Measurements from ENCODE around the gene COX7B2. TPM values are rescaled to one million over a fixed set of nuclear protein-coding genes. Genes with fewer than 3 reads are reported as not detected.

The COX7B2 gene
- total RNA-seq, 1 donor from 2014 or later = not detected

- DNase-seq (no peak), ATAC-seq (no peak)
- intact Hi-C loops (cut with micrococcal nuclease) = no loop called here
Measured at GRCh38 chr4:46793036-46793435, 116.0 kb downstream of the COX7B2 start.

- DNase-seq (no peak), ATAC-seq (no peak)
- intact Hi-C loops (cut with micrococcal nuclease) = no loop called here
Measured at GRCh38 chr4:46781434-46782092, 127.5 kb downstream of the COX7B2 start.

DNA sequence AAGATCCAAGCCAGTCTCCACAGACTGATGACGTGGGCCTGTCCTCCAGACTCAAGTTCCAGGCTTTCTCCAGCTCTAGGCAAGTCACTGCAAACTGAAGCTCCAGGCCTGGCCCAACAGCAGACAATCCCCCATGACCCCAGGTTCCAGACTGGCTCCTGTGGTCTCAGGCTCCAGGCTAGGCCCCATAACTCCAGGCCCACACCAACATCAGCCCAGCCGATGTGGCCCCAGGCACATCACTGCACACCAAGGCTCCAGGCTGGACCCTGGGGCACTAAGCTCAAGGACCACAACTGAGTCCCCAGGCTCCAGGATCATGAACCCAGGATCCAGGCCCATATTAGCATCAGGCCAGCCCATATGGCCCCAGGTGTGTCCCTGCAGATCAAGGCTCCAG, 143.6 kb downstream of the COX7B2 start:
- intact Hi-C loops (cut with micrococcal nuclease) = no loop called here
- DNase-seq = no peak
- no peak for ATAC-seq

DNA sequence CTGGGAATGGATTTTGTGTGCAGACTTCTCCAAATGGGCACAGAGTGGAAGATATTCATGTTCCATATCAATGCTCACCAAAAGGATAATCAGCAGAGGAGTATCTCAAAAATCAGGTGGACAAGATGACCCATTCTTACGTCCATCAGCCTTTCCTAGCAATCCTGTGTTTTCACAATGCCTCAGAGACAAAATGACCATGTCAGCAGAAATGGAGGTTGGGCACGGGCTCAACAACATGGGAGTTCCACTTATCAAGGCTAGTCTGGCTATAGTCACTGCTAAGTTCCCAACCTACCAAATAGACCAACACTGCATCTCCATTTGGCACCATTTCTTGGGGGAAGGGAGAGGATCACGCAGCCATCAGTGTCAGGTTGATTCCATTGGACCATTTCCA, 179.0 kb downstream of the COX7B2 start:
- DNase-seq (no peak), ATAC-seq (no peak)
- intact Hi-C loops (cut with micrococcal nuclease) = no loop called here

- DNase-seq (no peak), ATAC-seq (no peak)
- intact Hi-C loops (cut with micrococcal nuclease) = no loop called here
Measured at GRCh38 chr4:46720055-46720454, 189.0 kb downstream of the COX7B2 start.

DNA sequence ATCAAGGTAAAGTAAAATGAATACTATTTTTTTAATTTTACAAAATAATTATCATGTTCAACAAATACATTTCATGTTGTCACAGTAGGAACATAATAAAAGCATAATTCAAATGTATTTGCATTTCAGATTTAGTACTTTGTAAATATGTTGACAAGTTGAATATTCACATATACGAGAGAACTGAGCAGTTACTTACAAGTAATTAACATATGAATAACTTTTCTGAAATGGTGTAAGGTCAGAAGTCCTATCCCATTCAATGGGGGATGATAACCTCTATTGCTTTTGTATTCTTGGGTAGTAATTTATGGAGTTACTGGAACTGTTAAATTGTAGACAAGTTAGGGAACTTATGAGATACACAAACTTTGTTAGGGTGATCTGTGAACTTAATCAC, 191.1 kb downstream of the COX7B2 start:
- ATAC-seq (no peak), DNase-seq (no peak)
- intact Hi-C loops (cut with micrococcal nuclease) = no loop called here

GRCh38 chr4:46715468-46715867, 193.6 kb downstream of the COX7B2 start:
- ATAC-seq (no peak), DNase-seq (no peak)
- intact Hi-C loops (cut with micrococcal nuclease) = no loop called here

- intact Hi-C loops (cut with micrococcal nuclease) = no loop called here
- DNase-seq = no peak
- no peak for ATAC-seq
Measured at GRCh38 chr4:46698891-46699290, 210.2 kb downstream of the COX7B2 start.

Other genes with a start within 250 kb of the COX7B2 start
- 16.5 TPM for gene GABRA4, start 84.3 kb upstream of the COX7B2 start, total RNA-seq
- gene GABRB1, start 122.3 kb upstream of the COX7B2 start, total RNA-seq = 4.0 TPM